ENCODE results near the gene ZNFX1.
A peak's percentile ranks its signal among the peaks of the same experiment; 100 is the strongest.
"Not testable (repeated sequence)": the region's sequence is repeated elsewhere in the genome, so short reads cannot be mapped to it uniquely, and the experiment has no call there.

Gene ZNFX1

DNA sequence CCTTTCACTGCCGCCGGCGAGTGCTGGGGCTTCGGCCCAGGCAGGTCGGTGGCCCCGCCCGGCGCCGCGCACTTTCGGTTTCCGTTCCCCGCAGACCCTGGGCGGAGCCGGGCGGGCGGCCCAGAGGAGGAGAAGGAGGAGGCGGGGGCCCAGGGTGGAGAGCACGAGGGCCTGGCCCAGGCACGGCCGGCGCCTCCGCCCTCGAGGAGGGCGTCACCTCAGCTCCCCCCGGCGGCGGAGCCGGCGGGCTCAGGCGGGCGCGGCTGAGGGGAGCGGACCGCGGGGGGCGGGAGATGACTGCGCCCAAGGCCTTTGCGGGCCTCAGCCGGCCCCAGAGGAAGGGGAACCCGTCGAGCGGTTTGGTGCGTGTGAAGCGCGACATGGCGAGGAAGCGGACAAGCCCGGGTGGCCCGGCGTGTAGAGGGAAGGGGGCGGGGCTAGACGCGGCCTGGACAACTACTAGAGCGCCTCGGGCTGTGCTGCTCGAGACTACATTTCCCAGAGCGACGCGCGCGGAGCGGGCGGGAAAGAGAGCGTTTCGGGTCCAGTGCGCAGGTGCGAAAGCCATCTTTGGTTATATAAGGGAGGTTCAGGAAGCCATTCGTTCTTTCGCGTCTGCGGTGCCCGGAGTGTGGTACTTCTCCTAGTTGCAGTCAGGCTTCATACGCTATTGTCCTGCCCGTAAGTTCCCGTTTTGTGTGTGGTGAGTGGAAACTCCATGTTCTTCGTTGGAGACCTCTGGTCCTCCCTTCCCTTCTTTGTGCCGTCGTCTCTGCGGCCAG lies at the start of gene ZNFX1:
ZNFX1 (minus strand) TSS at position 22 of the 782 bp plus-strand sequence. CDS start 2,218 bp downstream, outside the sequence.
- DNase-seq = peak; percentile 98

DNA sequence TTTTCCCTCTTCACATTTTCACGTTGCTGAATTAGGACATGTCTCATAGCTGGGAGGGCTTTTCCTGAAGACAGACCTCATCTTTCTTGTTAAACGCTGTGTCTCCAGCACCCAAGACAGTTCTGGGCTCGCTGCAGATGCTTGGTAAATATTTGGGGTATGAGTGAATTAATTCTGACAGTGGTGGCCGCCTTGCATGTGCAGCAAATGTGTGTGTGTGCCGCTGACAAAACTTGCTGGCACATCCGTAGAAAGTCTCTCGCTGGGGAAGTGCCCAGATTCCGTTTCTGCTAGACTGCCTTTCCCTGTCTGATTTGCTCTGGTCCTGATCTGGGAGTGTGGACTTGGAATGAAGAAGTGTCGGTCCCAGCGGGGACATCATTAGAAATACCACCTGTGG lies 48.2 kb upstream of the ZNFX1 start:
- DNase-seq = no peak

DNA sequence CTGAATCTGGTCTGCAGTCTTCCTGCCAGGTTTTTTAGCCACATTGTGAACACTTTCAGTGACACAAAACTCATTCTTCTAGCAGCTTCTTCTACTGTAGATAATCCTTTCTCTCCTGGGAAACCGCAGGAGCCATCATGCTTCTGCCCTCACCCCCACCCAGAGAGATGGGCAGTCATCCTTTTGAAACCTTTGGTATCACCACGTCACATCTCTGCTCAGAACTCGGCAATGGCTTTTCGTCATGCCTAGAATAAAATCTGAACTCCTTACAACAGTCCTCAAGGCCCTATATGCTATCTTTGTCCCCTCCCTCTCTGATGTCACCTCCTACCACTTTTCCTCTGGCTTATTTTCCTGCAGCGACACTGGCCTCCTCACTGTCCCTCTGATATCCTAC lies 46.4 kb upstream of the ZNFX1 start:
- DNase-seq = no peak

DNA sequence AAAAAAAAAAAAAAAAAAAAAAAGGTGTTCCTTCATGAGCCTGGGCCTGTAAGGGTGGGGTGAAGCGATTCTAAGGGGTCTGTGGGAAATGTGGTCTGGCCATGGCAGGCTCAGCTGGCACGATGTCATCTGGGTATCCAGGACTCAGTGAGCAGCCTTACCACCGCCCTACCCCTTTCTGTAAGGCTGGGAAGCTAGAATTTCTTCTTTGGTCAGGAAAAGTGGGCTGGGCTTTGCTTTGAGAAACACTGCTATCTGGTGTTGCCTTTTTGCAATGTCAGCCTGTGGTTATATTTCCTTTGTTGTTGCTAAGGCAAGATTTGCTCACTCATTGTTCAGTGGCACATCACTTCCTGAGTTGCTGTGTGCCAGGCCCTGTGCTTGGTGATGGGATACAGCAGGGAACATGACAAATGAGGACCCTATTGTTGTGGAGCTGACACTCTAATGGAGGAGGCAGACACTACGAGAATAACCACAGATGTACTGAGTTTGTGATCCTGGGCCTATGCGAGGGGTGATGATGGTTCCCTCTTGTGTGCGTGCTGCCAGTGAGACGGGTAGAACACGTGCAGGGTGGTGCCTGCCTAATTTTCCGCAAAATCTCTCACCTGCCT lies 45.9 kb upstream of the ZNFX1 start:
- DNase-seq = no peak

DNA sequence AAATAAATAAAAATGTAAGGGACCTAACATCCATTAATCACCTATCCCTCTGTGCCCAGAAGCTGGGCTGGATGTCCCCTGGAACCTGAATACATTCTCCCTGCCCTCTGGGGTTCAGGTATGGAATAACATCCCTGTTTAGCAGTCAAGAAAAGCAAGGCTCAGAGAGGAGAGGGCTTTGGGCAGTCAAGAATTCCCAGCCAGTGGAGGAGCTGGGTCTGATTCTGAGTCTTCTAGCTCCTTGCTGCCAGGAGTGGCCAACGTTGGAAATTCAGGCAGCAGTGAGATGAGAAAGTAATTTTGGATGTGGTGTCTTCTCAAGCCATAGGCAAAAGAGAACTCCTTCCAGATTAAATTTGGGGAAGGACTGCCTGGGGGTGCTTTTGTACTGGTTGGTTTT lies 42.6 kb upstream of the ZNFX1 start:
- DNase-seq = no peak

DNA sequence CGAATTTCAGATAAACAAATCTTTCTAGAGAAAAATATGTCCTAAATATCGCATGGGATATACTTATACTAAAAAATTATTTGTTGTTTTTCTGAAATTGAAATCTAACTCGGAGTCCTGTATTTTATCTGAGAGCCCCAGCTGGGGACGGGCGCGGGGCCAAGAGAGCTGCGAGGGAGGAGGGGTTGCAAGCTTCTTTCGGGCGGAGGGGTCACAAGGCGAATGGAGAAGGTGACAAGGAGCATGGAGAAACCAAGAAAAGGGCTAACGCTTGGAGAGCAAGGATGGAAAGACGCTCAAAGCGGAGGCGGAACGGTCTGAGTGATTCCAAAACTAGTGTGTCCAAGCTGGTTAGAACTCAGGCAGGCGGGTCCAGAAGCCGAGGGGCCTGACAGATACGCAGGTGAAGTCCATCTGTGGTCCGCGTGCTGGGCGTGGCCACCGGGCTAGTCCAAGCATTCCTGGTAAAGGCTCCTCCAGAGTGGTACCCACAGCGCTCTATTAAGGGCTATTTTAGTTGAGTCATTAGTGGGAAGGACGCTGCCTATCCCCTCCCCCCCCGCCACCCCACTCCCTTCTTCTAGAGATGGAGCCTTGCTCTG lies 41.5 kb upstream of the ZNFX1 start:
- no peak for DNase-seq

DNA sequence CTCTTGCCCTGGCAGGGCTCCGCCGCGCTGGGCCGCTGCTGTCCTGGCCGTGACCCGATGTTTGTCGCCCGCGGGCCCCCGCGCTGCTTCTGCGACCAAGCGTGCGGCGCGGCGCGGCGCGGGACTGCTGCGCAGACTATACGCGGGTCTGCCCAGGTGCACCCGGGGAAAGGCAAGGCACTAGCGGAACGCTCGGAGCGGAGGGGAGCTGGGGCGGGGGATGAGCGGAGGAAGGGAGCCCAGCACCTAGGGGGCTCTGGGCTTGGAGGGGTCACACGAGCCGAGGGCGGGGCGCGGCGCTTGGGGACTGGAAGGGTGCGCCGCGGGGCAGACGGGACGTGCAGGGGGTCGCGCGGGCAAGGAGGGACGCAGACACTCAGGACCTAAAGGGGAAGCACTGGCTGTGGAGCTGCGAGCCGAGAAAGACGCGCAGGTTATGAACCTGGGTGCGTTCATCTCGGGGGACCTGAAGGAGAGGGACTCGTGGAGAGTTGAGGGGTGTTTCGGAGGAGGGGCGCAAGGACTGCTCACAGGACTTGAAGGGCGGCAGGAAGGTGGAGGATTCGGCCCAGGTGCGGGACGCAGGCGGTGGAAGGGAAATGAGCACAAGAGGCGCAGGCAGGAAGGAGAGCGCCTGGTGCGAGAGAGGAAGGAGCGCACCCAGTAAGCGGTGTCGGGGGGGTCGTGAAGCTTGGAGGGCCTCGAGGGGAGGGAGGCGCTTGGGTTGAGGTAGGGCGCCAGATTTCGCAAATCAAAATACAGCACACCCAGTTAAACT lies 40.8 kb upstream of the ZNFX1 start:
- DNase-seq = no peak

DNA sequence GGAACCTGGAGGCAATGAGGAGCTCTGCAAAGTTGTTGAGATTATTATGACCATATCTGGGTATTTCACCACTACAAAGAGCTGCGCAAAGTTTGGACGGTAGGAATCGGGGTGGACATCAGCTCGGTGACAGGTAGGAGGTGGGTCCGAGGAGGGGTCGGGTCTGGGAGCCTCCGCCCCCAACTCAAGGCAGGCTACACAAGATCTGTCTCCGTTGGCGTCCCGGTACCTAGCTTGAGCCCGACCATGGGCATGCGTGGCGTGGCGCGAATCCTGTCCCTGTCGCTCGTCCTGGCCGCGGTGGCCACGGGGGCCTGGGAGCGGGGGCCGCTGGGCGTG lies 40.2 kb upstream of the ZNFX1 start:
- no peak for DNase-seq

DNA sequence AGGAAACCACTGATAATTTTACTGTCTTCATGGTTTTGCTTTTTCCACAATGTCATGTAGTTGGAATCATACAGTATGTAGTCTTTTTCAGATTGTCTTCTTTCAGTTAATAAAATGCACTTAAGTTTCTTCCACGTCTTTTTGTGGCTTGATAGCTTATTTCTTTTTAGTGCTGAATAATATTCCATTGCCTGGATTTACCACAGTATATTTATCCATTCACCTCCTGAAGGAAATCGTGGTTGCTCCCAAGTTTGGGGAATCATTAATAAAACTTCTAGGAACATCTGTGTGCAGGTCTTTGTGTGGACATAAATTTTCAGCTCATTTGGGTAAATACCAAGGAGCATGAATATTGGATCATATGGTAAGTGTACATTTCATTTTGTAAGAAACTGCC lies 38.8 kb upstream of the ZNFX1 start:
- no peak for DNase-seq

DNA sequence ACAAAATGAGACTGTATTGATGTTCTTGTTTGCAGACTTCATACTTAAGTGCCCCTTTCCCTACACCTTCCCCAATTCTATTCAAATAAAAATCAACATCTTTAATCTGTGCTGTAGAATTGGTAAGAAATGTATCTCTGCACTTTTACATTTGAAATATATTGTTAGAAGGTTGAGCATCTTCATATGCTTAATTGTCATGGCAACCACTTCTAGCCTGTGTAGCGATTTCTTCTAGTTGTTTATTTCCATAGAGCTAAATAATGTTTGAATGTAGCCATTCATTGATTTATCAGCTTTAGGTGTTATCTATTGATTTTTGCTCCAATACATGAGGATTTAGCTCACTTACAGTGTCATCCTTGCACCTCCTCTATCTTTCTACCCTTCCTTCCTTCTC lies 37.7 kb upstream of the ZNFX1 start:
- no peak for DNase-seq

DNA sequence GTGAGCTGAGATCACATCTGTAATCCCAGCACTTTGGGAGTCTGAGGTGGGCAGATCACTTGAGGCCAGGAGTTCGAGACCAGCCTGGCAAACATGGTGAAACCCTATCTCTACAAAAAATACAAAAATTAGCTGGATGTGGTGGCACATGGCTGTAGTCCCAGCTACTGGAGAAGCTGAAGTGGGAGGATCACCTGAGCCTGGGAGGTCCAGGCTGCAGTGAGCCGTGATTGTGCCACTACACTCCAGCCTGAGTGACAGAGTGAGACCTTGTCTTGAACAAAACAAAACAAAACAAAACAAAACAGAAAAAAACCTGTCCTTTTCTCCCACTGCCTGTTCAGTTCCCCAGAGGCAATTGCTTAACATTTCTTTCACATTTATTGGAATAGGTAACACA lies 36.2 kb upstream of the ZNFX1 start:
- DNase-seq = not testable (repeated sequence)

DNA sequence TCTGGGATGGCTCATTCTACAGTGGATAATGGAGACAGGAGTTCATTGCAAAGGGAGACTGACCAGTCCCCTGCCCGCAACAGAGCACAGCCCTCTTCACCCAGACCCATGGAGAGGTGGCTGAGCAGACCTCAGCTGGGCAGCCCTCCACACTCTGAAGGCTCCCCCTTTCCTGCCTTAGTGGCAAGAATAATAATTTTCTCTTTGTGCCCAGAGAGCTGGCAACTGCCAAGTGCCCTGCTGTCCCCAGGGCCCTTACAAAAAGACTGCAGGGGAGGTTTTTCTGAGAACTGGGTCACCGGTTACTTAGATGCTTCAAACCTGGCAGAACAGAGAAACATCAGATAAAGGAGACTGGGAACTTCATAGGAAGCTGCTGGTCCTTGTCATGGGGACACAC lies 35.4 kb upstream of the ZNFX1 start:
- DNase-seq = no peak

DNA sequence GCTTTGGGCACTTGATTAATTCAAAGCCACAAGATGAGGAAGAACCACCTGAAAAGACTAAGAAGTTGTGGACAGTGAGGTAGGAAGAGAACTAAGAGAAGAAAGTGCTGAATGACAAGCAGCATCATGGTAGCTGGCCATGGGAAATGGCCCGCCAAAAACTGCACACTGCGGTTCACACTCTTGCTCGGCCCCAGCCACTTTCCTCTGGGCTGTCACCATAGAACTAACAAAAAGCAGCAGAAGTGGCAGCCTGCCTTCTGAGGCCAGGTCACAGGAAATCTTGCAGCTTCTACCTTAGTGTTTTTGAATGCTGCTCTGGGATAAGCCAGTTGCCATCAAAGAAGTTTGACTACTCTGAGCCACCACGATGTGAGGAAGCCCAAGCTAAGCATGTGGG lies 34.8 kb upstream of the ZNFX1 start:
- no peak for DNase-seq

DNA sequence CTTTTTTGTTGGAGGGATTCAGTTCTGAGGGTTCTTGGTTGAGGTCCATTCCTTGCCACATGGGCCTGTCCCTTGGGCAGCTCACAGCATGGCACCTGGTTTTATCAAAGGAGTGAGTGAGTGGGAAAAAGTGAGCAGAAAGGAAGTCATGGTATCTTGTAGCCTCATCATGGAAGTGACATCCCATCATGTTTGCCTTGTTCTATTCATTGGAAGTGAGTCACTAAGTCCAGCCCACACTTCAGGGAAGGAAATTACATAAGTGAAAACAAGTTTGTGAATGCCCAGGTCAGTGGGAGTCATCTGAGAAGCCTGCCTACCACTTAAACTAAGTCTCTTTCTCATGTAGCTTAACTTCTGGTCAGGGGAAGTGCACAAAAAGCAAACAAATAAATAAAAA lies 32.8 kb upstream of the ZNFX1 start:
- no peak for DNase-seq

DNA sequence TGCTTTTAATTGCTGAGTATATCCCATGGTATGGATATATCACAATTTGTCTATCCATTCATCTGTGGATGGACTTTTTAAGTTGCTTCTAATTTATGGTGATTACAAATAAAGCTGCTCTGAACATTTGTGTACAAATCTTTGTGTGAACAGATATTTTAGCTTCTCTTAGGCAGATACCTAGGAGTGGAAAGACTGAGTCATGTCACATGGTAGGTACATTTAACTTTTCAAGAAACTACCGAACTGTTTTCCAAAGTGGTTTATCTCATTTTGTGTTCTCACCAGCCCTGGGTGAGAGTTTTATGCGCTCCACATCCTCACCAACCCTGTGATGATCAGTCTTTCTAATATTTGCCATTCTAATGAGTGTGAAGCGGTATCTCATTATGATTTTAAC lies 31.0 kb upstream of the ZNFX1 start:
- no peak for DNase-seq

DNA sequence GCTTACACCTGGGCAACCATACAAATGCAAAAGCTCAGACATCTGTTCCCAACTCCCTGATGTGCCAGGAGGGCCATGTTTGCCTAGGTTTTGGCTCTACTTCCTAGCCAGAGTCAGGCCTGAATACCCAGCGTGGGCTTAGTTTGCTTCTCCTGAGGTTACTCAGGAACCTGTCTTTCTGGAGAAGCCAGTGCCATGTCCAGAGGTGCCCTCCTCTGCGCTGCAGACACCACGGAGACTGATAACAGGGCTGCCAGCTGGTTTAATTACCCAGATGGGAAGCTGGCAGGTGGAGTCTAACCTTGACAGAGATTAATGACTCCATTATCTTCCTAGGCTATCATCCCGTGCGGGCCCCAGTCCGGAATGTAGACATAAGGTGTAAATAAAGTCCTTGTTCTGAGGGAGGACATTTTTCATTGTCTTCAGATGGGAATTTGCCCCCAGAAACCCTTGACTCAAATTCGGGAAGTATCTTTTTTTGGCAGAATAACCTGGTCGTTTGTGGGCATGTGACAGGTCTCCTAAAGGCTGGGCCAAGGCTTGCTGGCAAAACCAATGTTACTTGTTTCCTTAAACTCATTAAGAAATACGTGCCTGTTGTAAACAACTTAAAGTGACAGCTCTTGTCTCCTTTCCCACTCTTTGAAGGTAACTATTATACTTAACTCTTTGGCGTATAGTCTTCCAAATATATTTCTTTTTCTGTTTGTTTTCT lies 29.2 kb upstream of the ZNFX1 start:
- DNase-seq = peak; percentile 90

DNA sequence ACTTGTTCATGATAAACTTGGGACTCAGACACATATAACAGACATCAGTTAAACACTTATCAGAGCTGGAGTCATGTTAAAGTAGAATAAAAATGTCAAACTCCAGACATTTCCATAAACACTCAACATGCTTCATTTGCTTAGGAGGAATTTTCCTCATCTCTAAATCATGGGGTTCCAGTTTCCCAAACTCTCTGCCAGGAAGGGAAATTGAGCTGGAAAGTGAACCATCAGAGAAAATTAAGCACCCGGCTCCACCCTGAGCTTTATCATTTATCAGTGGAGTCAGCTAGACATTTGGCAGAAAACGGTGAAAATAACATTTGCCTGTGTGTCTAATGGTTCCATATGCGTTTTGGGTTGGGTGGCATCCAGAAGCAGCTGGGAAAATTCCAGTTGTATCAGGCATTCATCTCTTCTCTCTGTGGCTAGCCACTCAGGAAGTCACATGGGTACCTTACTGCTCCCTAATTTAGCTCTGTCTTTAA lies 25.3 kb upstream of the ZNFX1 start:
- no peak for DNase-seq

DNA sequence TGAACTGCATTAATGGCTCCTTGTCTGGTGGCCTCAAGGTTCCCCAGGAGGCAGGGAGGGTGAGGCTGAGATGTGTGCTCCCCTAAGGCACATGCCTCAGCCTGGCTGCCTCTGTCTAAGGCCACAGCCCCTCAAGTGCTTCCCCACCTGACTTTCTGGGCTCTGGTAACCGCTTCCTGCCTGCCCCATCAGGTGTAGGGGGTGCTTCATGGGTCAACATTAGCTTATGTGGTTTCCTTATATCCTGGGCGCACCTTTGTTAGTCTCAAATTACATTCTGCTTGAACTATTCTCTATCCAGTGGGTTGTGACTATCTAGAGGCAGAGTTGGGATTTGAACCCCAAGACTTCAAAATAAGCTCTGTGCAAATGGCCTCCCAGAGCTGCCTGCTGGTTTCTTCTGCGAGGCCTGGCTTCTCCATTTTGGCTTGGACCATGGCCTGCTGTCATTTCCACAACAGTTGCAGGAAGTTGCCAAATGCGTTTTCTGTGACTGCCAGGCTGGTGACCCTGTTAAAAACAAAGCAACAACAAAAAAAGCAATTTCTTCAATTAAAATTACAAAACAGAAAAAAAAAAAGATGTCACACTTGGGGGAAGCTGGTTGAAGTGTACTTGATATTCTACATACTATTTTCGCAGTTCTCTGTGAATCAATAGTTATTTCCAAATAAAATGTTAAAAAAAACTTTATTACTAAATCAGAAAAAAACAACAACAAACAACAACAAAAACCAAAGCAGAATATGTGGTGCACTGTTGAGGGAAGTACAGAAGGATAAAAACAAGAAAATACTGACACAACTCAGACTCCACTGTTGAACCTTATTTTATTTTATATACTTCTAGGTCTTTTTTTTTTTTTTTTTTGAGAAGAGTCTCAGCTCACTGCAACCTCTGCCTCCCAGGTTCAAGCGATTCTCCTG lies 20.0 kb upstream of the ZNFX1 start:
- DNase-seq = no peak

DNA sequence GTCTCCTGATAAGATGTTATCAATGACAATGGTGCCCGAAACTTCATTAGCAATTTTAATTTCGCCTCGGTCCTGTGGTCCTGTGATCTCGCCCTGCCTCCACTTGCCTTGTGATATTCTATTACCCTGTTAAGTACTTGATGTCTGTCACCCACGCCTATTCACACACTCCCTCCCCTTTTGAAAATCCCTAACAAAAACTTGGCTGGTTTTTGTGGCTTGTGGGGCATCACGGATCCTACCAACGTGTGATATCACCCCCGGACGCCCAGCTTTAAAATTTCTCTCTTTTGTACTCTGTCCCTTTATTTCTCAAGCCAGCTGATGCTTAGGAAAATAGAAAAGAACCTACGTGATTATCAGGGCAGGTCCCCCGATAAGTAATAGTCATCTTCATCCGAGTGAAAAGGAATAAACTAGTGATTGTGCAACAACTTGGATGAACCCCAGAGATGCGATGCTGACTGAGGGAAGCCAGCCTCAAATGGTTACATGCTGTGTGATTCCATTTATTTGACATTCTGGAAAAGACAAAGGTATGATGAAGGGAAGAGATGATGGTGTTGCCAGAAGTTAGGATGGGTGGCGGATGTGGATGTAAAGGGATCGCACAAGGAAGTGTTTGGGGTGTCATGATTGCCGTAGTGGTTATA lies 16.3 kb upstream of the ZNFX1 start:
- DNase-seq = not testable (repeated sequence)

DNA sequence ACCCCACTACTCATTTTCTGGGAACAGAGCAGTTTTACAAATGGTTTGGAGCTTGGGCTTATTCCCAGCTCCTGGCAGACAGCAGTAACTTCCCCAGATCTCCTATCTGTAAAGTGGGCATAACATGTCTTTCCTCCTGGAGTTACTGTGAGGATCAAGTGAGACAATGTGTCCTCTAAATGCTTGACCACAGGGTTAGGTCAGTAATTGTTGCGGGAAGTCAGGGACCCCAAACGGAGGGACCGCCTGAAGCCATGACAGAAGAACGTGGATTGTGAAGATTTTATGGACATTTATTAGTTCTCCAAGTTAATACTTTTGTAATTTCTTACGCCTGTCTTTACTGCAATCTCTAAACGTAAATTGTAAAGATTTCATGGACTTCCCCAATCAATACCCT lies 15.3 kb upstream of the ZNFX1 start:
- no peak for DNase-seq

DNA sequence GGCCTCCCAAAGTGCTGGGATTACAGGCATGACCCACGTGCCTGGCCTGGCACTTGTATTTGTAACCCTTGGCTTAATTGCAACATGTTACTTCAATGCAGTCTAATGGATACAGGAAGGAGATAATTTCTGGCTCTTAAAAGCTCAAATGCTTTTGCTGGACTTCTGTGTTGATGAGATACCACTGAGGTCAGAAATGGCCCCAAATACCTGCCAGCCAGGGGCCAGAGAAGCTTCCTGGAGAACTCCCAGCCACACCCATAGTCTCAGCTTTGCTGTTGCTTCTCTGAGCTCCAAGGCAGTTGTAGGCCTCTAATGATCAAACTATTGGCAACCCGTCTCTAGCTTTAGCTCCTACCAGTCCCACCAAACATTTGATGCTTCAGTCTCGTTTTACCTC lies 14.2 kb upstream of the ZNFX1 start:
- DNase-seq = no peak

Measured in NCI-H1105 (cell line).